HepG2 (cell line): Measurements from ENCODE around the gene RTN1. TPM values are rescaled to one million over a fixed set of nuclear protein-coding genes. Genes with fewer than 3 reads are reported as not detected.

Experiments
- ATAC-seq: fragments of 200-7000 bp; cut with Tn5 transposase; 3 replicates; pipeline ENCODE4 v1.9.1; 2020; ENCODE audit warnings: mild to moderate bottlenecking, moderate library complexity
- BruUV-seq: library from RNA; stranded (reverse); fragments of 400-500 nt; replicated peaks from 2 replicates; lab custom pipeline; 2021; lab: Mats Ljungman, UMichigan
- CTCF ChIA-PET: fragments of 300-600 bp; formaldehyde crosslinking; extraction: SDS; loops from one replicate; lab custom pipeline; 2021; ENCODE audit warnings: low total read pairs, inconsistent platforms, low intra/inter-chr PET ratio; lab: Yijun Ruan, JAX
- POLR2A ChIA-PET: fragments of 350-600 bp; sonication (Branson Sonifier 250); formaldehyde crosslinking; loops from one replicate; lab custom pipeline; 2020; ENCODE audit warnings: antibody characterized with exemption, inconsistent platforms; lab: Yijun Ruan, JAX
- DNase-seq: peaks from one replicate; pipeline ENCODE4 v3.0.0-alpha.2; 2015; ENCODE audit warnings: low spot score
- FAIRE-seq: peaks from 3 replicates; lab custom pipeline; 2011; peaks lifted over from hg19 to GRCh38; lab: Jason Lieb, UNC
- H2AFZ ChIP-seq: one replicate; pipeline ENCODE4 v1.6.1; 2011; ENCODE audit warnings: low read length, inconsistent platforms
- H3K27ac ChIP-seq: fragments of 300-600 bp; 3 replicates; pipeline ENCODE4 v1.8.0; 2011; ENCODE audit warnings: mixed run types, mild to moderate bottlenecking, mixed read lengths, low read length, inconsistent platforms; ENCODE audit not compliant: insufficient read depth; ENCODE audit errors: extremely low read length
- H3K27me3 ChIP-seq, 2 experiments: fragments of 200-600 bp in 1 of 2; 2 replicates in 1 of 2; 3 replicates in 1 of 2; pipeline versions ENCODE4 v1.6.0 to v1.8.0; 2011; ENCODE audit warnings: low read length in 2 of 2, mild to moderate bottlenecking in 2 of 2, moderate library complexity in 2 of 2, inconsistent platforms in 1 of 2; ENCODE audit not compliant: insufficient read depth in 2 of 2, control insufficient read depth in 1 of 2
- H3K36me3 ChIP-seq, 2 experiments: fragments of 200-600 bp in 1 of 2; replicated peaks in 1 of 2; 2 replicates in 1 of 2; 3 replicates in 1 of 2; pipeline versions ENCODE4 v1.5.1 to v1.8.0; 2011; ENCODE audit warnings: low read length in 2 of 2, inconsistent platforms in 1 of 2; ENCODE audit not compliant: insufficient read depth in 2 of 2, control insufficient read depth in 1 of 2
- H3K4me1 ChIP-seq: 2 replicates; pipeline ENCODE4 v1.5.1; 2012; ENCODE audit warnings: low read length, inconsistent platforms; ENCODE audit not compliant: insufficient read depth
- H3K4me2 ChIP-seq: 2 replicates; pipeline ENCODE4 v1.6.0; 2011; ENCODE audit warnings: low read depth, low read length, inconsistent platforms
- H3K4me3 ChIP-seq, 3 experiments: fragments of 200-600 bp in 1 of 3; sonication (generic), shearing (Covaris generic) in 1 of 3; replicated peaks in 1 of 3; 2 replicates each; pipeline ENCODE4 v1.5.1; 2011 to 2016; ENCODE audit warnings: low read length in 3 of 3, inconsistent platforms in 2 of 3, low read depth in 2 of 3, mild to moderate bottlenecking in 2 of 3, control low read depth in 1 of 3, mixed read lengths in 1 of 3; ENCODE audit not compliant: insufficient read depth in 1 of 3
- H3K79me2 ChIP-seq: one replicate; pipeline ENCODE4 v1.6.1; 2011; ENCODE audit warnings: low read length, inconsistent platforms; ENCODE audit not compliant: insufficient read depth
- H3K9ac ChIP-seq: 2 replicates; pipeline ENCODE4 v1.6.0; 2011; ENCODE audit warnings: mild to moderate bottlenecking, low read depth, low read length, inconsistent platforms; ENCODE audit not compliant: insufficient read depth
- H3K9me3 ChIP-seq: 2 replicates; pipeline ENCODE4 v1.5.1; 2012; ENCODE audit warnings: mild to moderate bottlenecking, low read length
- H4K20me1 ChIP-seq: 2 replicates; pipeline ENCODE4 v1.6.0; 2011; ENCODE audit warnings: inconsistent platforms, mild to moderate bottlenecking, low read length, moderate library complexity; ENCODE audit not compliant: insufficient read depth
- ATM ChIP-seq: fragments of 450-650 bp; IDR thresholded peaks from 2 replicates; pipeline ENCODE4 v1.7.1; 2017; ENCODE audit warnings: mild to moderate bottlenecking, borderline replicate concordance
- DNMT3B ChIP-seq: conservative IDR thresholded peaks from 2 replicates; pipeline ENCODE4 v1.6.1; 2016; ENCODE audit warnings: missing biosample characterization, control low read depth
- FIP1L1 ChIP-seq: fragments of 200-400 bp; formaldehyde crosslinking; IDR thresholded peaks from 2 replicates; pipeline ENCODE4 v1.6.1; 2018; ENCODE audit warnings: low read depth, mild to moderate bottlenecking, low read length, moderate library complexity, borderline replicate concordance; ENCODE audit not compliant: insufficient read depth
- FOXA1 ChIP-seq, 2 experiments: fragments of 450-650 bp in 1 of 2; sonication (generic) in 1 of 2; formaldehyde crosslinking in 1 of 2; IDR thresholded peaks; 2 replicates each; pipeline versions ENCODE4 v1.4.0 to v1.6.1; 2016 to 2020; ENCODE audit warnings: missing genetic modification reagents in 1 of 2
- HDAC1 ChIP-seq: sonication (generic); formaldehyde crosslinking; IDR thresholded peaks from 2 replicates; pipeline ENCODE4 v1.5.1; 2020; ENCODE audit warnings: mild to moderate bottlenecking, missing genetic modification reagents
- KMT2A ChIP-seq: sonication (generic); formaldehyde crosslinking; IDR thresholded peaks from 2 replicates; pipeline ENCODE4 v1.4.0; 2020; ENCODE audit warnings: missing genetic modification reagents
- NFE2 ChIP-seq: sonication (generic); formaldehyde crosslinking; IDR thresholded peaks from 2 replicates; pipeline ENCODE4 v1.4.0; 2020; ENCODE audit warnings: missing genetic modification reagents
- NFE2L2 ChIP-seq: fragments of 150-350 bp; IDR thresholded peaks from 2 replicates; pipeline ENCODE4 v1.6.1; 2014; ENCODE audit warnings: low read length
- NR2F2 ChIP-seq: IDR thresholded peaks from 2 replicates; pipeline ENCODE4 v1.6.1; 2012; ENCODE audit warnings: low read depth, inconsistent platforms, borderline replicate concordance
- ZKSCAN1 ChIP-seq: fragments of 150-350 bp; IDR thresholded peaks from 2 replicates; pipeline ENCODE4 v1.6.1; 2014; ENCODE audit warnings: low read length
- ZNF101 ChIP-seq: sonication (generic); formaldehyde crosslinking; IDR thresholded peaks from 2 replicates; pipeline ENCODE4 v1.4.0; 2020; ENCODE audit warnings: mild to moderate bottlenecking, low read depth, missing genetic modification reagents, borderline replicate concordance
- ZNF225 ChIP-seq: sonication (generic); formaldehyde crosslinking; IDR thresholded peaks from 2 replicates; pipeline ENCODE4 v1.4.0; 2020; ENCODE audit warnings: mild to moderate bottlenecking, missing genetic modification reagents
- ZNF256 ChIP-seq: sonication (generic); formaldehyde crosslinking; conservative IDR thresholded peaks from 2 replicates; pipeline ENCODE4 v1.4.0; 2020; ENCODE audit warnings: missing genetic modification reagents
- ZNF331 ChIP-seq: sonication (generic); formaldehyde crosslinking; IDR thresholded peaks from 2 replicates; pipeline ENCODE4 v1.4.0; 2020; ENCODE audit warnings: missing genetic modification reagents
- ZNF75D ChIP-seq: sonication (generic); formaldehyde crosslinking; IDR thresholded peaks from 2 replicates; pipeline ENCODE4 v1.8.1; 2023; ENCODE audit warnings: missing genetic modification reagents, mild to moderate bottlenecking, borderline replicate concordance
- ZNF850 ChIP-seq: sonication (generic); formaldehyde crosslinking; conservative IDR thresholded peaks from 2 replicates; pipeline ENCODE4 v1.9.0; 2021; ENCODE audit warnings: mild to moderate bottlenecking, missing genetic modification reagents
- WGBS: methylation state at CpG from one replicate; pipeline ENCODE4 v1.1.6; 2017; ENCODE audit warnings: low lambda C conversion rate; 5-methylcytosine and 5-hydroxymethylcytosine counted together
- in situ Hi-C: cut with HindIII; loops from 2 replicates; pipeline ENCODE4 v1.10.0; 2017; ENCODE audit warnings: low pct_unique_long_range_greater_than_20kb; ENCODE audit not compliant: extremely low pct_ligation_motif_present
- intact Hi-C: fragments of 100-400 bp; cut with micrococcal nuclease; formaldehyde crosslinking; loops from one replicate; pipeline ENCODE4 v1.10.0; 2022; ENCODE audit not compliant: unreplicated experiment
- polyA plus RNA-seq, 8 experiments: library from polyadenylated mRNA; depleted of rRNA in 3 of 8; stranded (reverse) in 7 of 8; unstranded in 1 of 8; fragments of >200 nt; fragmentation: Illumina TruSeq in 4 of 8; extraction: Trizol in 4 of 8; gene quantifications; 2 replicates each; pipeline versions ENCODE4 v1.2.1 to v1.2.3, GENCODE V29; 2011 to 2016; ENCODE audit warnings: low read depth in 4 of 8, missing spikeins in 1 of 8, mixed read lengths in 1 of 8; ENCODE audit not compliant: insufficient read depth in 1 of 8
- total RNA-seq, 5 experiments: library from RNA; depleted of rRNA; stranded (reverse); fragments of >200 nt; fragmentation: Illumina TruSeq; extraction: Trizol; gene quantifications; 2 replicates each; pipeline ENCODE4 v1.2.3, GENCODE V29; 2016; ENCODE audit warnings: low read depth in 1 of 5
- TF ChIP-seq, protein P1 (sequence below): sonication (generic); formaldehyde crosslinking; IDR thresholded peaks from 2 replicates; pipeline ENCODE4 v1.9.0; 2022; ENCODE audit warnings: low read depth, missing genetic modification reagents
- TF ChIP-seq, protein P2 (sequence below): IDR thresholded peaks from 2 replicates; pipeline ENCODE4 v1.6.1; 2016; ENCODE audit warnings: missing biosample characterization, missing genetic modification reagents, low read depth

Gene RTN1
- total and polyA plus RNA-seq, 2 of the 13 experiments (the other 11 are each of a cell fraction or from before 2014, with no cell fraction given), result 0.04 to 0.18 TPM

DNA sequence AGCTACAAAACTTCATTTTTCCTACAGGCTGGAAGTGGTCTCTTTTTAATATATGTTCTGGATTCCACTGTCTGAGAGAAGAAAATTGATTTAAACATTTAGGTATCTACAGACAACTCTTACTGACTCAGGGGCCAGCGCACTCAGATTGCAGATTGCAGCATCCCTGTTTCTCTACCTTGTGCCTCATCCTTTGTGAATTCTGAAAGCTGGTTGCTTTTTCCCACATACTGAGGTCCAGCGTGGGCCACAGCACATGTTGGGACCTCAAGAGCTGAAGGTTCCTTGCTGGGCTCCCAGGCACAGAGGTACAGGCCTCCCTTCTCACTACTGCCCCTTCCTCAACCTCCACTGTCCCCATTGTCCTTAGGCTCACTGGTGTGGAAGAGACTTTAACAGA lies 192.2 kb downstream of the RTN1 start:
- in situ Hi-C loops, result no loop called here
- no peaks in the 10 kb centered on the region; a peak in 1 of 5 replicates for H3K27me3 ChIP-seq
- no peaks in the 10 kb centered on the region for H3K36me3 ChIP-seq
- H3K9ac ChIP-seq, result no peak overlapping the region
- BruUV-seq, result no TSS peak
- ChIA-PET POLR2A (no interaction called here), CTCF (no interaction called here)
- H3K27ac ChIP-seq, result no peak overlapping the region
- DNase-seq (no peak), FAIRE-seq (no peak), ATAC-seq (no peak)
- H3K4me2 ChIP-seq, result no peak overlapping the region
- no peaks in the 10 kb centered on the region for H3K79me2 ChIP-seq
- H2AFZ ChIP-seq, result no peak overlapping the region
- no peak for TF ChIP-seq ZNF101 (CRISPR knock-in tag)
- TF ChIP-seq FOXA1 (IDR thresholded peaks at IDR 0.05), result no peak
- TF ChIP-seq FOXA1 (CRISPR knock-in tag; IDR thresholded peaks at IDR 0.05), result no peak
- TF ChIP-seq ZNF331 (CRISPR knock-in tag), result no peak
- TF ChIP-seq ZKSCAN1, result no peak
- TF ChIP-seq, protein P1, sequence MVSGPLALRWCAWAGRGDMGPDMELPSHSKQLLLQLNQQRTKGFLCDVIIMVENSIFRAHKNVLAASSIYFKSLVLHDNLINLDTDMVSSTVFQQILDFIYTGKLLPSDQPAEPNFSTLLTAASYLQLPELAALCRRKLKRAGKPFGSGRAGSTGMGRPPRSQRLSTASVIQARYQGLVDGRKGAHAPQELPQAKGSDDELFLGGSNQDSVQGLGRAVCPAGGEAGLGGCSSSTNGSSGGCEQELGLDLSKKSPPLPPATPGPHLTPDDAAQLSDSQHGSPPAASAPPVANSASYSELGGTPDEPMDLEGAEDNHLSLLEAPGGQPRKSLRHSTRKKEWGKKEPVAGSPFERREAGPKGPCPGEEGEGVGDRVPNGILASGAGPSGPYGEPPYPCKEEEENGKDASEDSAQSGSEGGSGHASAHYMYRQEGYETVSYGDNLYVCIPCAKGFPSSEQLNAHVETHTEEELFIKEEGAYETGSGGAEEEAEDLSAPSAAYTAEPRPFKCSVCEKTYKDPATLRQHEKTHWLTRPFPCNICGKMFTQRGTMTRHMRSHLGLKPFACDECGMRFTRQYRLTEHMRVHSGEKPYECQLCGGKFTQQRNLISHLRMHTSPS, result no peak
- no peak for TF ChIP-seq NFE2 (CRISPR knock-in tag)
- TF ChIP-seq, protein P2, sequence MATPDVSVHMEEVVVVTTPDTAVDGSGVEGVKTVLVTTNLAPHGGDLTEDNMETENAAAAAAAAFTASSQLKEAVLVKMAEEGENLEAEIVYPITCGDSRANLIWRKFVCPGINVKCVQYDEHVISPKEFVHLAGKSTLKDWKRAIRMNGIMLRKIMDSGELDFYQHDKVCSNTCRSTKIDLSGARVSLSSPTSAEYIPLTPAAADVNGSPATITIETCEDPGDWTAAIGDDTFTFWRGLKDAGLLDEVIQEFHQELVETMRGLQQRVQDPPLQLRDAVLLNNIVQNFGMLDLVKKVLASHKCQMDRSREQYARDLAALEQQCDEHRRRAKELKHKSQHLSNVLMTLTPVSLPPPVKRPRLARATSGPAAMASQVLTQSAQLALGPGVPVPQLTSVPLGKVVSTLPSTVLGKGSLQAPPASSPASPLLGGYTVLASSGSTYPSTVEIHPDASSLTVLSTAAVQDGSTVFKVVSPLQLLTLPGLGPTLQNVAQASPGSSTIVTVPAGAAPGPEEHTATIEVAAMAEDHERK, result no peak
- no peak for TF ChIP-seq FIP1L1
- TF ChIP-seq ZNF850 (CRISPR knock-in tag), result no peak
- TF ChIP-seq NFE2L2, result no peak
- TF ChIP-seq ZNF225 (CRISPR knock-in tag), result no peak
- TF ChIP-seq HDAC1 (CRISPR knock-in tag), result no peak
- TF ChIP-seq ZNF256 (CRISPR knock-in tag), result no peak
- no peak for TF ChIP-seq KMT2A (CRISPR knock-in tag)
- no peak for TF ChIP-seq ATM
- no peak for TF ChIP-seq DNMT3B (CRISPR knock-in tag)
- no peak for TF ChIP-seq NR2F2
- TF ChIP-seq ZNF75D, result no peak
- no peaks in the 10 kb centered on the region for H3K4me1 ChIP-seq
- no peaks in the 10 kb centered on the region for H4K20me1 ChIP-seq
- intact Hi-C loops, result no loop called here
- whole genome bisulfite sequencing, result 0% methylated on average over 2 of the region's 2 CpGs
- H3K4me3 ChIP-seq, result no peak overlapping the region
- no peaks in the 10 kb centered on the region for H3K9me3 ChIP-seq
